Activated T-cell treated with anti-CD3 and anti-CD28 coated beads for 4 hours (primary cell): ENCODE data around the gene RSPRY1.

Experiments
- DNase-seq: peaks from one replicate; pipeline ENCODE4 v3.0.0-alpha.2; 2020

RSPRY1 gene

GRCh38 chr16:57152096-57153093, 33.7 kb upstream of the RSPRY1 start:
- DNase-seq, result no peak

GRCh38 chr16:57153841-57154240, 32.3 kb upstream of the RSPRY1 start:
- no peak for DNase-seq

- no peak for DNase-seq
Measured at GRCh38 chr16:57155702-57156350, 30.3 kb upstream of the RSPRY1 start.

GRCh38 chr16:57156351-57156703, 29.8 kb upstream of the RSPRY1 start:
- no peak for DNase-seq

- no peak for DNase-seq
Measured at GRCh38 chr16:57157533-57157932, 28.6 kb upstream of the RSPRY1 start.

- DNase-seq, result no peak
Measured at GRCh38 chr16:57159447-57159846, 26.7 kb upstream of the RSPRY1 start.

- no peak for DNase-seq
Measured at GRCh38 chr16:57163842-57164241, 22.3 kb upstream of the RSPRY1 start.

GRCh38 chr16:57165483-57165882, 20.6 kb upstream of the RSPRY1 start:
- DNase-seq, result no peak

- DNase-seq, result no peak
Measured at GRCh38 chr16:57165938-57166337, 20.2 kb upstream of the RSPRY1 start.

- no peak for DNase-seq
Measured at GRCh38 chr16:57166451-57166850, 19.7 kb upstream of the RSPRY1 start.

GRCh38 chr16:57166951-57167350, 19.2 kb upstream of the RSPRY1 start:
- no peak for DNase-seq

- no peak for DNase-seq
Measured at GRCh38 chr16:57167538-57167937, 18.6 kb upstream of the RSPRY1 start.

GRCh38 chr16:57167953-57168352, 18.2 kb upstream of the RSPRY1 start:
- DNase-seq, result no peak

- DNase-seq, result no peak
Measured at GRCh38 chr16:57169327-57169726, 16.8 kb upstream of the RSPRY1 start.

- DNase-seq, result no peak
Measured at GRCh38 chr16:57172721-57173290, 13.3 kb upstream of the RSPRY1 start.

GRCh38 chr16:57175896-57176295, 10.2 kb upstream of the RSPRY1 start:
- no peak for DNase-seq

- no peak for DNase-seq
Measured at GRCh38 chr16:57178196-57178595, 7.9 kb upstream of the RSPRY1 start.

GRCh38 chr16:57178793-57179212, 7.3 kb upstream of the RSPRY1 start:
- DNase-seq, result no peak

- DNase-seq, result no peak
Measured at GRCh38 chr16:57179215-57179828, 6.8 kb upstream of the RSPRY1 start.

- DNase-seq, result no peak
Measured at GRCh38 chr16:57184113-57184512, 2.0 kb upstream of the RSPRY1 start.

GRCh38 chr16:57184887-57185445, 1.2 kb upstream of the RSPRY1 start:
- DNase-seq, result no peak

GRCh38 chr16:57185446-57185944, 634 bp upstream of the RSPRY1 start:
- DNase-seq, result no peak
